HEK293T (cell line): ENCODE measurements around the gene PCSK5.

Experiments used
- BHLHE40 ChIP-seq: fragments of 450-650 bp; IDR thresholded peaks from 2 replicates; pipeline ENCODE4 v1.6.1; 2016; ENCODE audit warnings: mild to moderate bottlenecking, moderate library complexity, borderline replicate concordance
- FOXA1 ChIP-seq: fragments of 450-650 bp; IDR thresholded peaks from 2 replicates; pipeline ENCODE4 v1.6.1; 2016; ENCODE audit warnings: mild to moderate bottlenecking
- SUZ12 ChIP-seq: fragments of 450-650 bp; IDR thresholded peaks from 2 replicates; pipeline ENCODE4 v1.6.1; 2016; ENCODE audit warnings: mild to moderate bottlenecking

DNA sequence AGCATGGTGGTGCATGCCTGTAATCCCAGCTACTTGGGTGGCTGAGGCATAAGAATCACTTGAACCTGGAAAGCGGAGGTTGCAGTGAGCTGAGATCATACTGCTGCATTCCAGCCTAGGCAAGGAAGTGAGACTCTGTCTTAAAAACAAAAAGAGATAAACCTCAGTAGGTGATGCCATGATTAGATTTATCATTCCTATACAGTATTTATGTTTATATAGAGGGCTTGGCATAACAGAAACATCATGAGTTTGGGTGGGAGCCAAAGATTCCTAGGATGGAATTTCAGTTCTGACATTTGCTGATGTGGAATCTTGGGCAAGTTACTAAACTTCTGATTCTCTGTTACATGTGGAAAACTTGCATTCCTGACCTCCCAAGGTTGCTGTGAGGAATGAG lies 481.4 kb downstream of the PCSK5 start:
- TF ChIP-seq BHLHE40 (no peak), SUZ12 (no peak), FOXA1 (no peak)
